HCT116 (cell line): ENCODE measurements around the gene INTU.
A peak's percentile ranks its signal among the peaks of the same experiment; 100 is the strongest.

Source experiments
- EZH2 ChIP-seq: fragments of 200-600 bp; sonication (generic); IDR thresholded peaks from 2 replicates; pipeline ENCODE4 v1.6.1; 2017; ENCODE audit warnings: antibody characterized with exemption, mixed run types
- POLR2AphosphoS5 ChIP-seq: IDR thresholded peaks from 2 replicates; pipeline ENCODE4 v1.6.1; 2011; ENCODE audit warnings: mild to moderate bottlenecking, low read depth, low read length, moderate library complexity
- SP1 ChIP-seq: IDR thresholded peaks from 2 replicates; pipeline ENCODE4 v1.6.1; 2012; ENCODE audit warnings: low read depth
- ZNF274 ChIP-seq: fragments of 200-500 bp; sonication (Bioruptor generic); IDR thresholded peaks from 2 replicates; pipeline ENCODE4 v1.6.1; 2014; ENCODE audit warnings: mild to moderate bottlenecking, low read depth, low read length, inconsistent platforms
- TF ChIP-seq, protein P1 (sequence below), 3 experiments: fragments of 200-600 bp in 1 of 3; sonication (generic) in 1 of 3; IDR thresholded peaks in 2 of 3; conservative IDR thresholded peaks in 1 of 3; 2 replicates each; pipeline ENCODE4 v1.5.1; 2012 to 2017; ENCODE audit warnings: low read depth in 2 of 3, low read length in 2 of 3, antibody characterized with exemption in 1 of 3, borderline replicate concordance in 1 of 3, control low read depth in 1 of 3, mild to moderate bottlenecking in 1 of 3, mixed read lengths in 1 of 3, mixed run types in 1 of 3, moderate library complexity in 1 of 3; ENCODE audit not compliant: insufficient read depth in 1 of 3
- TF ChIP-seq, protein P2 (sequence below): IDR thresholded peaks from 2 replicates; pipeline ENCODE4 v1.6.1; 2012; ENCODE audit warnings: low read depth

DNA sequence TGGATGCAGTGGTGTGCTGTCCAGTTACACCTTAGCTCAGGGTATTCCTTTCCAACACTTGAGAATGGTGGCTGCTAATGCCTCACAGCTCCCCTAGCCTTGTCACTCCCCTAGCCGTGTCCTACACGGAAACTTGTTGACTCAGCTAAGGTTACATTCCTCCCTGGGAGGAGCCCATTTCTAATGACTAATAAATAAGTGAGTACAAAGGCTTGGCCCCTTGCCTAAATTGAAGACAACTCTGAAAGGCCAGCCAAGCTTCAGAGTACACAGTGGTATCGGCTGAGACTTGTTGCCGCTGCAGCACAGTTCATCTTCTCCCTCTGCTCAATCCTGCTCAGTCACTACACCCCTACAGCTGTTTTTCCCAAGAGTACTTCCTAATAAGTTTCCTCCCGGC lies 76.2 kb downstream of the INTU start:
- TF ChIP-seq ZNF274 (no peak), EZH2 (no peak), POLR2AphosphoS5 (peak; percentile 61; the same call in 1 of the 2 replicates), SP1 (peak; percentile 83)
- TF ChIP-seq, protein P1, sequence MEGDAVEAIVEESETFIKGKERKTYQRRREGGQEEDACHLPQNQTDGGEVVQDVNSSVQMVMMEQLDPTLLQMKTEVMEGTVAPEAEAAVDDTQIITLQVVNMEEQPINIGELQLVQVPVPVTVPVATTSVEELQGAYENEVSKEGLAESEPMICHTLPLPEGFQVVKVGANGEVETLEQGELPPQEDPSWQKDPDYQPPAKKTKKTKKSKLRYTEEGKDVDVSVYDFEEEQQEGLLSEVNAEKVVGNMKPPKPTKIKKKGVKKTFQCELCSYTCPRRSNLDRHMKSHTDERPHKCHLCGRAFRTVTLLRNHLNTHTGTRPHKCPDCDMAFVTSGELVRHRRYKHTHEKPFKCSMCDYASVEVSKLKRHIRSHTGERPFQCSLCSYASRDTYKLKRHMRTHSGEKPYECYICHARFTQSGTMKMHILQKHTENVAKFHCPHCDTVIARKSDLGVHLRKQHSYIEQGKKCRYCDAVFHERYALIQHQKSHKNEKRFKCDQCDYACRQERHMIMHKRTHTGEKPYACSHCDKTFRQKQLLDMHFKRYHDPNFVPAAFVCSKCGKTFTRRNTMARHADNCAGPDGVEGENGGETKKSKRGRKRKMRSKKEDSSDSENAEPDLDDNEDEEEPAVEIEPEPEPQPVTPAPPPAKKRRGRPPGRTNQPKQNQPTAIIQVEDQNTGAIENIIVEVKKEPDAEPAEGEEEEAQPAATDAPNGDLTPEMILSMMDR (IDR thresholded peaks at IDR 0.05 in 2 of 3, conservative IDR thresholded peaks at IDR 0.05 in 1 of 3; ENCODE audit: borderline replicate concordance in 1 of 3, insufficient read depth in 1 of 3, low read depth in 2 of 3, low read length in 2 of 3), result no peak
- TF ChIP-seq, protein P2, sequence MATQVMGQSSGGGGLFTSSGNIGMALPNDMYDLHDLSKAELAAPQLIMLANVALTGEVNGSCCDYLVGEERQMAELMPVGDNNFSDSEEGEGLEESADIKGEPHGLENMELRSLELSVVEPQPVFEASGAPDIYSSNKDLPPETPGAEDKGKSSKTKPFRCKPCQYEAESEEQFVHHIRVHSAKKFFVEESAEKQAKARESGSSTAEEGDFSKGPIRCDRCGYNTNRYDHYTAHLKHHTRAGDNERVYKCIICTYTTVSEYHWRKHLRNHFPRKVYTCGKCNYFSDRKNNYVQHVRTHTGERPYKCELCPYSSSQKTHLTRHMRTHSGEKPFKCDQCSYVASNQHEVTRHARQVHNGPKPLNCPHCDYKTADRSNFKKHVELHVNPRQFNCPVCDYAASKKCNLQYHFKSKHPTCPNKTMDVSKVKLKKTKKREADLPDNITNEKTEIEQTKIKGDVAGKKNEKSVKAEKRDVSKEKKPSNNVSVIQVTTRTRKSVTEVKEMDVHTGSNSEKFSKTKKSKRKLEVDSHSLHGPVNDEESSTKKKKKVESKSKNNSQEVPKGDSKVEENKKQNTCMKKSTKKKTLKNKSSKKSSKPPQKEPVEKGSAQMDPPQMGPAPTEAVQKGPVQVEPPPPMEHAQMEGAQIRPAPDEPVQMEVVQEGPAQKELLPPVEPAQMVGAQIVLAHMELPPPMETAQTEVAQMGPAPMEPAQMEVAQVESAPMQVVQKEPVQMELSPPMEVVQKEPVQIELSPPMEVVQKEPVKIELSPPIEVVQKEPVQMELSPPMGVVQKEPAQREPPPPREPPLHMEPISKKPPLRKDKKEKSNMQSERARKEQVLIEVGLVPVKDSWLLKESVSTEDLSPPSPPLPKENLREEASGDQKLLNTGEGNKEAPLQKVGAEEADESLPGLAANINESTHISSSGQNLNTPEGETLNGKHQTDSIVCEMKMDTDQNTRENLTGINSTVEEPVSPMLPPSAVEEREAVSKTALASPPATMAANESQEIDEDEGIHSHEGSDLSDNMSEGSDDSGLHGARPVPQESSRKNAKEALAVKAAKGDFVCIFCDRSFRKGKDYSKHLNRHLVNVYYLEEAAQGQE, result no peak
